GM12878 (cell line): ENCODE data around the gene NINJ1. TPM values are rescaled to one million over a fixed set of nuclear protein-coding genes. Genes with fewer than 3 reads are reported as not detected.
A peak's percentile ranks its signal among the peaks of the same experiment; 100 is the strongest.

Source experiments
- ATAC-seq: fragments of 200-7000 bp; cut with Tn5 transposase; 3 replicates; pipeline ENCODE4 v1.9.1; 2020; ENCODE audit warnings: mild to moderate bottlenecking, moderate library complexity
- BruUV-seq: library from RNA; stranded (reverse); fragments of 400-500 nt; replicated peaks from 2 replicates; lab custom pipeline; 2021; lab: Mats Ljungman, UMichigan
- CTCF ChIA-PET: fragments of 300-600 bp; sonication (Branson Sonifier 250); formaldehyde crosslinking; extraction: SDS; loops from one replicate; lab custom pipeline; 2021; ENCODE audit warnings: inconsistent platforms; lab: Yijun Ruan, JAX
- POLR2A ChIA-PET: fragments of 350-600 bp; formaldehyde crosslinking; extraction: SDS; loops from one replicate; lab custom pipeline; 2021; ENCODE audit warnings: inconsistent platforms; lab: Charles Lee
- RAD21 ChIA-PET: fragments of 300-600 bp; sonication (Branson Sonifier 250); formaldehyde crosslinking; loops from one replicate; lab custom pipeline; 2023; ENCODE audit warnings: antibody characterized with exemption; ENCODE audit not compliant: unreplicated experiment; lab: Charles Lee
- SMC1A ChIA-PET: fragments of 300-600 bp; sonication (Branson Sonifier 250); formaldehyde crosslinking; loops from one replicate; lab custom pipeline; 2023; ENCODE audit not compliant: unreplicated experiment, uncharacterized antibody; lab: Charles Lee
- DNase-seq: peaks from one replicate; pipeline ENCODE4 v3.0.0-alpha.2; 2011; ENCODE audit warnings: low read depth, low spot score
- FAIRE-seq: peaks from 3 replicates; lab custom pipeline; 2011; peaks lifted over from hg19 to GRCh38; lab: Jason Lieb, UNC
- H2AFZ ChIP-seq: 2 replicates; pipeline ENCODE4 v1.6.0; 2011; ENCODE audit warnings: low read depth, low read length, control low read depth; ENCODE audit not compliant: control insufficient read depth
- H3K27ac ChIP-seq: 2 replicates; pipeline ENCODE4 v1.5.1; 2011; ENCODE audit warnings: control low read depth; ENCODE audit not compliant: control insufficient read depth, insufficient read depth
- H3K27me3 ChIP-seq, 2 experiments: replicated peaks in 1 of 2; 2 replicates each; pipeline versions ENCODE4 v1.6.0 to v1.6.1; 2011; ENCODE audit warnings: low read length in 1 of 2; ENCODE audit not compliant: control insufficient read depth in 2 of 2, insufficient read depth in 2 of 2
- H3K36me3 ChIP-seq, 2 experiments: 2 replicates each; pipeline ENCODE4 v1.5.1; 2011; ENCODE audit warnings: low read length in 1 of 2; ENCODE audit not compliant: control insufficient read depth in 2 of 2, insufficient read depth in 2 of 2
- H3K4me1 ChIP-seq: 2 replicates; pipeline ENCODE4 v1.6.1; 2011; ENCODE audit warnings: mild to moderate bottlenecking, low read length, moderate library complexity, mixed read lengths; ENCODE audit not compliant: control insufficient read depth, insufficient read depth
- H3K4me2 ChIP-seq: 2 replicates; pipeline ENCODE4 v1.6.0; 2011; ENCODE audit warnings: control low read depth; ENCODE audit not compliant: control insufficient read depth, insufficient read depth
- H3K4me3 ChIP-seq: fragments of 200-600 bp; sonication (generic); 2 replicates; pipeline ENCODE4 v1.5.1; 2016
- H3K79me2 ChIP-seq: 2 replicates; pipeline ENCODE4 v1.6.0; 2011; ENCODE audit warnings: low read length; ENCODE audit not compliant: control insufficient read depth, insufficient read depth
- H3K9ac ChIP-seq: 2 replicates; pipeline ENCODE4 v1.8.0; 2011; ENCODE audit warnings: low read length, control low read depth, mixed read lengths; ENCODE audit not compliant: control insufficient read depth, insufficient read depth
- H3K9me3 ChIP-seq: replicated peaks from 3 replicates; pipeline ENCODE4 v1.5.1; 2011; ENCODE audit warnings: mild to moderate bottlenecking, low read length; ENCODE audit not compliant: control insufficient read depth, insufficient read depth
- H4K20me1 ChIP-seq: 2 replicates; pipeline ENCODE4 v1.6.0; 2011; ENCODE audit not compliant: control insufficient read depth, insufficient read depth
- FOXK2 ChIP-seq: fragments of 450-650 bp; IDR thresholded peaks from 2 replicates; pipeline ENCODE4 v1.6.1; 2017; ENCODE audit warnings: mild to moderate bottlenecking, moderate library complexity
- HDGF ChIP-seq: fragments of 450-650 bp; IDR thresholded peaks from 2 replicates; pipeline ENCODE4 v1.6.1; 2016; ENCODE audit warnings: antibody characterized with exemption
- MTA2 ChIP-seq: fragments of 450-650 bp; IDR thresholded peaks from 2 replicates; pipeline ENCODE4 v1.6.1; 2016; ENCODE audit warnings: low read depth, mild to moderate bottlenecking, moderate library complexity
- MXI1 ChIP-seq: fragments of 150-350 bp; IDR thresholded peaks from 2 replicates; pipeline ENCODE4 v1.6.1; 2011; ENCODE audit warnings: low read depth, mild to moderate bottlenecking, inconsistent platforms, low read length, improper control_type of control experiment
- NR2F1 ChIP-seq: fragments of 450-650 bp; conservative IDR thresholded peaks from 2 replicates; pipeline ENCODE4 v1.6.1; 2017; ENCODE audit warnings: mild to moderate bottlenecking
- PML ChIP-seq: IDR thresholded peaks from 2 replicates; pipeline ENCODE4 v1.6.1; 2012; ENCODE audit warnings: low read length, inconsistent platforms
- SMARCA5 ChIP-seq: fragments of 450-650 bp; IDR thresholded peaks from 2 replicates; pipeline ENCODE4 v1.6.1; 2017; ENCODE audit warnings: mild to moderate bottlenecking
- ZSCAN29 ChIP-seq: fragments of 450-650 bp; IDR thresholded peaks from 2 replicates; pipeline ENCODE4 v1.6.1; 2017; ENCODE audit warnings: mild to moderate bottlenecking, moderate library complexity
- WGBS: methylation state at CpG from one replicate; pipeline ENCODE4 v1.1.6; 2016; ENCODE audit warnings: low lambda C conversion rate; ENCODE audit not compliant: insufficient replicate concordance, insufficient coverage; ENCODE audit errors: missing lambda C conversion rate; 5-methylcytosine and 5-hydroxymethylcytosine counted together
- in situ Hi-C: fragments of 300-500 bp; cut with MboI; formaldehyde crosslinking; loops from 9 replicates; pipeline ENCODE4 v1.14.3; 2018; ENCODE audit warnings: mixed read lengths
- intact Hi-C: fragments of 100-400 bp; cut with micrococcal nuclease; formaldehyde crosslinking; loops from one replicate; pipeline ENCODE4 v1.14.2; 2022; ENCODE audit not compliant: unreplicated experiment
- polyA plus RNA-seq, 11 experiments: library from polyadenylated mRNA; depleted of rRNA in 4 of 11; unstranded in 6 of 11; stranded (reverse) in 5 of 11; fragments of >200 nt; fragmentation: Nextera tagmentation in 4 of 11; fragmentation: Illumina TruSeq in 1 of 11; extraction: Ambion mirVana in 4 of 11; extraction: Trizol in 1 of 11; gene quantifications; 1 replicate in 1 of 11; 2 replicates in 10 of 11; pipeline versions ENCODE4 v1.2.1 to v1.2.3, GENCODE V29; 2011 to 2016; ENCODE audit warnings: inconsistent platforms in 2 of 11, missing spikeins in 2 of 11, low read depth in 1 of 11
- total RNA-seq, 4 experiments: library from RNA; depleted of rRNA in 3 of 4; stranded (reverse); fragments of >200 nt in 3 of 4; fragmentation: Illumina TruSeq in 1 of 4; extraction: Trizol in 1 of 4; gene quantifications; 2 replicates each; pipeline versions ENCODE4 v1.2.1 to v1.2.3, GENCODE V29; 2013 to 2021
- TF ChIP-seq, protein P1 (sequence below): IDR thresholded peaks from 2 replicates; pipeline ENCODE4 v1.6.1; 2011; ENCODE audit warnings: low read depth, low read length, improper control_type of control experiment, borderline replicate concordance
- TF ChIP-seq, protein P2 (sequence below): fragments of 450-650 bp; IDR thresholded peaks from 2 replicates; pipeline ENCODE4 v1.6.1; 2016; ENCODE audit warnings: mild to moderate bottlenecking
- TF ChIP-seq, protein P3 (sequence below): IDR thresholded peaks from 2 replicates; pipeline ENCODE4 v1.6.1; 2012; ENCODE audit warnings: low read depth, low read length, improper control_type of control experiment
- TF ChIP-seq, protein P4 (sequence below): fragments of 450-650 bp; IDR thresholded peaks from 2 replicates; pipeline ENCODE4 v1.6.1; 2017; ENCODE audit warnings: mild to moderate bottlenecking, low read depth, inconsistent platforms; ENCODE audit not compliant: poor library complexity, severe bottlenecking
- TF ChIP-seq, protein P5 (sequence below): fragments of 450-650 bp; IDR thresholded peaks from 2 replicates; pipeline ENCODE4 v1.6.1; 2014; ENCODE audit warnings: mild to moderate bottlenecking

The NINJ1 gene
- total and polyA plus RNA-seq, 10 of the 15 experiments (the other 5 are each of a cell fraction or from before 2014, with no cell fraction given): 0.64 to 33.5 (median 17.1) TPM

GRCh38 chr9:93136011-93136440 is 2.0 kb upstream of the NINJ1 start (continued):
- TF ChIP-seq PML (no peak), SMARCA5 (no peak), HDGF (no peak), FOXK2 (no peak)
- TF ChIP-seq, protein P1, sequence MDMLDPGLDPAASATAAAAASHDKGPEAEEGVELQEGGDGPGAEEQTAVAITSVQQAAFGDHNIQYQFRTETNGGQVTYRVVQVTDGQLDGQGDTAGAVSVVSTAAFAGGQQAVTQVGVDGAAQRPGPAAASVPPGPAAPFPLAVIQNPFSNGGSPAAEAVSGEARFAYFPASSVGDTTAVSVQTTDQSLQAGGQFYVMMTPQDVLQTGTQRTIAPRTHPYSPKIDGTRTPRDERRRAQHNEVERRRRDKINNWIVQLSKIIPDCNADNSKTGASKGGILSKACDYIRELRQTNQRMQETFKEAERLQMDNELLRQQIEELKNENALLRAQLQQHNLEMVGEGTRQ: no peak

GRCh38 chr9:93134740-93135444 is 841 bp upstream of the NINJ1 start:
- TSS peak; percentile 37 for BruUV-seq
- no peaks in the 10 kb centered on the region; a peak in 1 of 4 replicates for H3K27me3 ChIP-seq
- H3K9me3 ChIP-seq: no peaks in the 10 kb centered on the region
- FAIRE-seq: no peak
- H3K9ac ChIP-seq: peak overlapping the region; percentile 72; the same call in 1 of the 2 replicates
- H3K36me3 ChIP-seq: no peaks in the 10 kb centered on the region
- H4K20me1 ChIP-seq: no peaks in the 10 kb centered on the region
- WGBS: 66% methylated on average over 14 of the region's 14 CpGs
- H3K4me1 ChIP-seq: peaks cover 28% of the 10 kb centered on the region
- SMC1A ChIA-PET: interaction anchor here (0.8 to 1.4 kb wide), 2 partner anchors 26 to 181 kb away, joined by 3 to 4 read pairs; no protein-coding TSS in a partner anchor
- no peak overlapping the region; the same call in 1 of the 2 replicates for H3K4me3 ChIP-seq
- intact Hi-C loops: no loop called here
- POLR2A ChIA-PET: interaction anchor here (0.6 to 1.8 kb wide), 6 partner anchors 36 to 319 kb away, joined by 3 to 8 read pairs (median 5); partner anchors contain the start of gene CARD19
- CTCF ChIA-PET: interaction anchor here (1.0 to 1.6 kb wide), 3 partner anchors 19 to 26 kb away, joined by 3 to 6 read pairs (median 5); no protein-coding TSS in a partner anchor
- RAD21 ChIA-PET: interaction anchor here (1.3 to 1.6 kb wide), 3 partner anchors 26 to 132 kb away, joined by 5 to 8 read pairs (median 6); no protein-coding TSS in a partner anchor
- ATAC-seq: peak; percentile 26
- peak overlapping the region; percentile 95 for H3K4me2 ChIP-seq
- no peak for DNase-seq
- peak overlapping the region; percentile 60; the same call in 1 of the 2 replicates for H3K27ac ChIP-seq
- H2AFZ ChIP-seq: peak overlapping the region; percentile 81
- H3K79me2 ChIP-seq: peaks cover 12% of the 10 kb centered on the region
- in situ Hi-C loops: no loop called here
- TF ChIP-seq, protein P2, sequence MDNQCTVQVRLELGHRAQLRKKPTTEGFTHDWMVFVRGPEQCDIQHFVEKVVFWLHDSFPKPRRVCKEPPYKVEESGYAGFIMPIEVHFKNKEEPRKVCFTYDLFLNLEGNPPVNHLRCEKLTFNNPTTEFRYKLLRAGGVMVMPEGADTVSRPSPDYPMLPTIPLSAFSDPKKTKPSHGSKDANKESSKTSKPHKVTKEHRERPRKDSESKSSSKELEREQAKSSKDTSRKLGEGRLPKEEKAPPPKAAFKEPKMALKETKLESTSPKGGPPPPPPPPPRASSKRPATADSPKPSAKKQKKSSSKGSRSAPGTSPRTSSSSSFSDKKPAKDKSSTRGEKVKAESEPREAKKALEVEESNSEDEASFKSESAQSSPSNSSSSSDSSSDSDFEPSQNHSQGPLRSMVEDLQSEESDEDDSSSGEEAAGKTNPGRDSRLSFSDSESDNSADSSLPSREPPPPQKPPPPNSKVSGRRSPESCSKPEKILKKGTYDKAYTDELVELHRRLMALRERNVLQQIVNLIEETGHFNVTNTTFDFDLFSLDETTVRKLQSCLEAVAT: no peak
- TF ChIP-seq MXI1 (no peak), NR2F1 (peak; percentile 95), ZSCAN29 (no peak), MTA2 (peak; percentile 59; the same call in 1 of the 2 replicates)
- TF ChIP-seq, protein P3, sequence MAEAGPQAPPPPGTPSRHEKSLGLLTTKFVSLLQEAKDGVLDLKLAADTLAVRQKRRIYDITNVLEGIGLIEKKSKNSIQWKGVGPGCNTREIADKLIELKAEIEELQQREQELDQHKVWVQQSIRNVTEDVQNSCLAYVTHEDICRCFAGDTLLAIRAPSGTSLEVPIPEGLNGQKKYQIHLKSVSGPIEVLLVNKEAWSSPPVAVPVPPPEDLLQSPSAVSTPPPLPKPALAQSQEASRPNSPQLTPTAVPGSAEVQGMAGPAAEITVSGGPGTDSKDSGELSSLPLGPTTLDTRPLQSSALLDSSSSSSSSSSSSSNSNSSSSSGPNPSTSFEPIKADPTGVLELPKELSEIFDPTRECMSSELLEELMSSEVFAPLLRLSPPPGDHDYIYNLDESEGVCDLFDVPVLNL: no peak
- TF ChIP-seq, protein P4, sequence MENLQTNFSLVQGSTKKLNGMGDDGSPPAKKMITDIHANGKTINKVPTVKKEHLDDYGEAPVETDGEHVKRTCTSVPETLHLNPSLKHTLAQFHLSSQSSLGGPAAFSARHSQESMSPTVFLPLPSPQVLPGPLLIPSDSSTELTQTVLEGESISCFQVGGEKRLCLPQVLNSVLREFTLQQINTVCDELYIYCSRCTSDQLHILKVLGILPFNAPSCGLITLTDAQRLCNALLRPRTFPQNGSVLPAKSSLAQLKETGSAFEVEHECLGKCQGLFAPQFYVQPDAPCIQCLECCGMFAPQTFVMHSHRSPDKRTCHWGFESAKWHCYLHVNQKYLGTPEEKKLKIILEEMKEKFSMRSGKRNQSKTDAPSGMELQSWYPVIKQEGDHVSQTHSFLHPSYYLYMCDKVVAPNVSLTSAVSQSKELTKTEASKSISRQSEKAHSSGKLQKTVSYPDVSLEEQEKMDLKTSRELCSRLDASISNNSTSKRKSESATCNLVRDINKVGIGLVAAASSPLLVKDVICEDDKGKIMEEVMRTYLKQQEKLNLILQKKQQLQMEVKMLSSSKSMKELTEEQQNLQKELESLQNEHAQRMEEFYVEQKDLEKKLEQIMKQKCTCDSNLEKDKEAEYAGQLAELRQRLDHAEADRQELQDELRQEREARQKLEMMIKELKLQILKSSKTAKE: peak; percentile 10
- TF ChIP-seq, protein P5, sequence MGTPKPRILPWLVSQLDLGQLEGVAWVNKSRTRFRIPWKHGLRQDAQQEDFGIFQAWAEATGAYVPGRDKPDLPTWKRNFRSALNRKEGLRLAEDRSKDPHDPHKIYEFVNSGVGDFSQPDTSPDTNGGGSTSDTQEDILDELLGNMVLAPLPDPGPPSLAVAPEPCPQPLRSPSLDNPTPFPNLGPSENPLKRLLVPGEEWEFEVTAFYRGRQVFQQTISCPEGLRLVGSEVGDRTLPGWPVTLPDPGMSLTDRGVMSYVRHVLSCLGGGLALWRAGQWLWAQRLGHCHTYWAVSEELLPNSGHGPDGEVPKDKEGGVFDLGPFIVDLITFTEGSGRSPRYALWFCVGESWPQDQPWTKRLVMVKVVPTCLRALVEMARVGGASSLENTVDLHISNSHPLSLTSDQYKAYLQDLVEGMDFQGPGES: no peak
